Measurements from ENCODE around the gene CD248.
"Not testable (repeated sequence)": the region's sequence is repeated elsewhere in the genome, so short reads cannot be mapped to it uniquely, and the experiment has no call there.

Gene CD248

GRCh38 chr11:66350560-66351235, 33.9 kb upstream of the CD248 start:
- H3K27me3 ChIP-seq (ENCODE audit: control insufficient read depth in 1 of 2, insufficient read depth in 2 of 2, low read length in 2 of 2); H3K36me3 ChIP-seq (ENCODE audit: control insufficient read depth in 1 of 2, insufficient read depth in 2 of 2, low read length in 2 of 2); H3K9me3 ChIP-seq (ENCODE audit: control insufficient read depth in 1 of 2, low read length in 2 of 2): not testable (repeated sequence)
- Histone ChIP-seq H3K4me1 (ENCODE audit: control insufficient read depth in 1 of 2, insufficient read depth in 2 of 2, low read length in 2 of 2) (peaks cover 21 to 30% of the 10 kb centered on the region in 2 donors), H3K4me3 (ENCODE audit: low read depth in 1 of 2, low read length in 2 of 2) (peak overlapping the region; percentile 14 to 42), H3K9ac (ENCODE audit: low read depth in 1 of 2, low read length in 2 of 2) (peak overlapping the region in 1 of 2 donors; percentile 36), H3K27ac (ENCODE audit: low read depth, low read length) (peak overlapping the region; percentile 67)

- Histone ChIP-seq H3K36me3 (ENCODE audit: control insufficient read depth in 1 of 2, insufficient read depth in 2 of 2, low read length in 2 of 2) (peaks cover 0 to 1% of the 10 kb centered on the region in 2 donors), H3K27me3 (ENCODE audit: control insufficient read depth in 1 of 2, insufficient read depth in 2 of 2, low read length in 2 of 2) (no peaks in the 10 kb centered on the region), H3K27ac (ENCODE audit: low read depth, low read length) (no peak overlapping the region), H3K9ac (ENCODE audit: low read depth in 1 of 2, low read length in 2 of 2) (peak overlapping the region; percentile 12 to 30), H3K4me3 (ENCODE audit: low read depth in 1 of 2, low read length in 2 of 2) (peak overlapping the region; percentile 22 to 84), H3K9me3 (ENCODE audit: control insufficient read depth in 1 of 2, low read length in 2 of 2) (no peaks in the 10 kb centered on the region), H3K4me1 (ENCODE audit: control insufficient read depth in 1 of 2, insufficient read depth in 2 of 2, low read length in 2 of 2) (peaks cover 27 to 41% of the 10 kb centered on the region in 2 donors)
These were observed 32.2 kb upstream of the CD248 start for GRCh38 chr11:66349084-66349386.

GRCh38 chr11:66347425-66348276, 30.8 kb upstream of the CD248 start, which contains the start of gene B4GAT1:
Gene B4GAT1 (minus strand): TSS chr11:66347629. CDS start chr11:66347545, 84 bp downstream.
- Histone ChIP-seq H3K27me3 (ENCODE audit: control insufficient read depth in 1 of 2, insufficient read depth in 2 of 2, low read length in 2 of 2) (no peaks in the 10 kb centered on the region), H3K4me3 (ENCODE audit: low read depth in 1 of 2, low read length in 2 of 2) (peak within 1 kb of the TSS; percentile 97 to 98), H3K36me3 (ENCODE audit: control insufficient read depth in 1 of 2, insufficient read depth in 2 of 2, low read length in 2 of 2) (peaks cover 0 to 5% of the 10 kb centered on the region in 2 donors), H3K4me1 (ENCODE audit: control insufficient read depth in 1 of 2, insufficient read depth in 2 of 2, low read length in 2 of 2) (peaks cover 33 to 43% of the 10 kb centered on the region in 2 donors), H3K9ac (ENCODE audit: low read depth in 1 of 2, low read length in 2 of 2) (peak within 1 kb of the TSS; percentile 99 to 100), H3K9me3 (ENCODE audit: control insufficient read depth in 1 of 2, low read length in 2 of 2) (no peaks in the 10 kb centered on the region), H3K27ac (ENCODE audit: low read depth, low read length) (peak within 1 kb of the TSS; percentile 87)

GRCh38 chr11:66346476-66347424, 29.9 kb upstream of the CD248 start:
- Histone ChIP-seq H3K9ac (ENCODE audit: low read depth in 1 of 2, low read length in 2 of 2) (peak overlapping the region; percentile 99 to 100), H3K4me1 (ENCODE audit: control insufficient read depth in 1 of 2, insufficient read depth in 2 of 2, low read length in 2 of 2) (peaks cover 33 to 43% of the 10 kb centered on the region in 2 donors), H3K36me3 (ENCODE audit: control insufficient read depth in 1 of 2, insufficient read depth in 2 of 2, low read length in 2 of 2) (peaks cover 7 to 9% of the 10 kb centered on the region in 2 donors)

GRCh38 chr11:66345316-66345649, 28.4 kb upstream of the CD248 start:
- H3K9me3 ChIP-seq (ENCODE audit: control insufficient read depth in 1 of 2, low read length in 2 of 2): no peaks in the 10 kb centered on the region
- H3K4me1 ChIP-seq (ENCODE audit: control insufficient read depth in 1 of 2, insufficient read depth in 2 of 2, low read length in 2 of 2): peaks cover 33 to 43% of the 10 kb centered on the region in 2 donors
- H3K9ac ChIP-seq (ENCODE audit: low read depth in 1 of 2, low read length in 2 of 2): peak overlapping the region; percentile 99 to 100
- H3K27ac ChIP-seq (ENCODE audit: low read depth, low read length): peak overlapping the region; percentile 36
- H3K4me3 ChIP-seq (ENCODE audit: low read depth in 1 of 2, low read length in 2 of 2): peak overlapping the region; percentile 97 to 98
- no peaks in the 10 kb centered on the region for H3K27me3 ChIP-seq (ENCODE audit: control insufficient read depth in 1 of 2, insufficient read depth in 2 of 2, low read length in 2 of 2)
- peaks cover 18 to 21% of the 10 kb centered on the region in 2 donors for H3K36me3 ChIP-seq (ENCODE audit: control insufficient read depth in 1 of 2, insufficient read depth in 2 of 2, low read length in 2 of 2)

More at GRCh38 chr11:66346476-66347424, 29.9 kb upstream of the CD248 start:
- Histone ChIP-seq H3K27me3 (ENCODE audit: control insufficient read depth in 1 of 2, insufficient read depth in 2 of 2, low read length in 2 of 2) (no peaks in the 10 kb centered on the region), H3K4me3 (ENCODE audit: low read depth in 1 of 2, low read length in 2 of 2) (peak overlapping the region; percentile 97 to 98), H3K9me3 (ENCODE audit: control insufficient read depth in 1 of 2, low read length in 2 of 2) (no peaks in the 10 kb centered on the region), H3K27ac (ENCODE audit: low read depth, low read length) (peak overlapping the region; percentile 87)

- Histone ChIP-seq H3K27ac (ENCODE audit: low read depth, low read length) (peak within 1 kb of the TSS; percentile 45), H3K36me3 (ENCODE audit: control insufficient read depth in 1 of 2, insufficient read depth in 2 of 2, low read length in 2 of 2) (peaks cover 18 to 27% of the 10 kb centered on the region in 2 donors), H3K27me3 (ENCODE audit: control insufficient read depth in 1 of 2, insufficient read depth in 2 of 2, low read length in 2 of 2) (no peaks in the 10 kb centered on the region), H3K9me3 (ENCODE audit: control insufficient read depth in 1 of 2, low read length in 2 of 2) (no peaks in the 10 kb centered on the region), H3K4me3 (ENCODE audit: low read depth in 1 of 2, low read length in 2 of 2) (peak within 1 kb of the TSS; percentile 97 to 98), H3K9ac (ENCODE audit: low read depth in 1 of 2, low read length in 2 of 2) (peak within 1 kb of the TSS; percentile 99 to 100), H3K4me1 (ENCODE audit: control insufficient read depth in 1 of 2, insufficient read depth in 2 of 2, low read length in 2 of 2) (peaks cover 33 to 43% of the 10 kb centered on the region in 2 donors)
These were observed 27.9 kb upstream of the CD248 start, which contains the start of gene BRMS1 for GRCh38 chr11:66344550-66345315. Gene BRMS1 (minus strand): TSS chr11:66345104. CDS start chr11:66342234, 2,870 bp downstream.

GRCh38 chr11:66343176-66343575, 26.3 kb upstream of the CD248 start:
- H3K4me3 ChIP-seq (ENCODE audit: low read depth in 1 of 2, low read length in 2 of 2): no peak overlapping the region
- no peak overlapping the region for H3K9ac ChIP-seq (ENCODE audit: low read depth in 1 of 2, low read length in 2 of 2)
- H3K27ac ChIP-seq (ENCODE audit: low read depth, low read length): no peak overlapping the region
- no peaks in the 10 kb centered on the region for H3K9me3 ChIP-seq (ENCODE audit: control insufficient read depth in 1 of 2, low read length in 2 of 2)
- peaks cover 33 to 36% of the 10 kb centered on the region in 2 donors for H3K4me1 ChIP-seq (ENCODE audit: control insufficient read depth in 1 of 2, insufficient read depth in 2 of 2, low read length in 2 of 2)
- H3K27me3 ChIP-seq (ENCODE audit: control insufficient read depth in 1 of 2, insufficient read depth in 2 of 2, low read length in 2 of 2): no peaks in the 10 kb centered on the region
- peaks cover 27 to 41% of the 10 kb centered on the region in 2 donors for H3K36me3 ChIP-seq (ENCODE audit: control insufficient read depth in 1 of 2, insufficient read depth in 2 of 2, low read length in 2 of 2)

GRCh38 chr11:66341502-66342126, 24.8 kb upstream of the CD248 start:
- H3K4me3 ChIP-seq (ENCODE audit: low read depth in 1 of 2, low read length in 2 of 2): no peak overlapping the region
- H3K4me1 ChIP-seq (ENCODE audit: control insufficient read depth in 1 of 2, insufficient read depth in 2 of 2, low read length in 2 of 2): peaks cover 33 to 36% of the 10 kb centered on the region in 2 donors
- no peaks in the 10 kb centered on the region for H3K9me3 ChIP-seq (ENCODE audit: control insufficient read depth in 1 of 2, low read length in 2 of 2)
- no peak overlapping the region for H3K9ac ChIP-seq (ENCODE audit: low read depth in 1 of 2, low read length in 2 of 2)
- H3K36me3 ChIP-seq (ENCODE audit: control insufficient read depth in 1 of 2, insufficient read depth in 2 of 2, low read length in 2 of 2): peaks cover 27 to 49% of the 10 kb centered on the region in 2 donors
- H3K27me3 ChIP-seq (ENCODE audit: control insufficient read depth in 1 of 2, insufficient read depth in 2 of 2, low read length in 2 of 2): no peaks in the 10 kb centered on the region
- H3K27ac ChIP-seq (ENCODE audit: low read depth, low read length): no peak overlapping the region

All from duodenal mucosa (tissue), 2 donors.